ENCODE data around the gene VPS26B. TPM values are rescaled to one million over a fixed set of nuclear protein-coding genes. Genes with fewer than 3 reads are reported as not detected.

VPS26B gene
- total and polyA plus RNA-seq, 2 experiments from 2014 or later = 10.1 to 29.1 TPM

DNA sequence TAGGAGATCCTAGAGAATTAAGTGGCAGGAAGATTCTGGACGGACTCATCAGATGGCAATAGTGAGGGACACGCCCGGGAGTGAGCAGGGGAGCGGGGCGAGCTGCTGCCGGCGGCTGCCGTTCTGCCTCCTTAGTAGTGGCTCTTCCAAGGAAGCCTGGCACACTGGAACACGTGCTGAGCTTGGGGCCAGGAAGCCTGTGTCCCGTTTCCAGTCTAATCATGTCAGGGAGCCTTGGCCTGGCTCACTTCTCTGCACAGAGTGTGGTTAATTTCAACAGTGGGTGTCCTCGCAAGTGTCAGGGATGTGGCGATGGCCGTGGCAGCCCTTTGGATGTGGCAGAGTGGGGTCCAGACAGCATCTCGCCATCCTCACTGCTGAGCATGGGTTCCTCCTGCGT, 68.2 kb downstream of the VPS26B start:
- no peak overlapping the region for H3K4me3 Mint-ChIP-seq
- ATAC-seq = no peak
- no peaks in the 10 kb centered on the region for H3K27me3 ChIP-seq (ENCODE audit: insufficient read depth)
- 0 out of 2 replicates have a peak, but pooled peaks cover 4% of the 10 kb centered on the region for H3K4me1 ChIP-seq (ENCODE audit: insufficient read depth)
- no peak overlapping the region for H3K4me3 ChIP-seq
- no peak for DNase-seq (ENCODE audit: low spot score)
- H4K20me1 ChIP-seq (replicated peaks; ENCODE audit: insufficient read depth) = no peaks in the 10 kb centered on the region
- peaks cover 9% of the 10 kb centered on the region for H3K27me3 Mint-ChIP-seq (ENCODE audit: insufficient read depth, low read depth, poor library complexity)
- no peak overlapping the region for H3K27ac ChIP-seq (ENCODE audit: low read depth)
- peaks cover 68% of the 10 kb centered on the region for H3K36me3 Mint-ChIP-seq (ENCODE audit: low read depth)
- peaks cover 18% of the 10 kb centered on the region for H3K36me3 ChIP-seq (ENCODE audit: insufficient read depth)
- no peak overlapping the region; the same call in 1 of the 2 replicates for H3K27ac Mint-ChIP-seq
- H3K9me2 ChIP-seq (ENCODE audit: insufficient read depth) = no peaks in the 10 kb centered on the region
- no peak for TF ChIP-seq ZNF114 (CRISPR knock-in tag; IDR thresholded peaks at IDR 0.05)
- TF ChIP-seq EZH2 (IDR thresholded peaks at IDR 0.05; ENCODE audit: low read depth, unreplicated experiment) = no peak
- no peak for TF ChIP-seq JUNB (IDR thresholded peaks at IDR 0.05; ENCODE audit: unreplicated experiment)
- TF ChIP-seq, protein P1, sequence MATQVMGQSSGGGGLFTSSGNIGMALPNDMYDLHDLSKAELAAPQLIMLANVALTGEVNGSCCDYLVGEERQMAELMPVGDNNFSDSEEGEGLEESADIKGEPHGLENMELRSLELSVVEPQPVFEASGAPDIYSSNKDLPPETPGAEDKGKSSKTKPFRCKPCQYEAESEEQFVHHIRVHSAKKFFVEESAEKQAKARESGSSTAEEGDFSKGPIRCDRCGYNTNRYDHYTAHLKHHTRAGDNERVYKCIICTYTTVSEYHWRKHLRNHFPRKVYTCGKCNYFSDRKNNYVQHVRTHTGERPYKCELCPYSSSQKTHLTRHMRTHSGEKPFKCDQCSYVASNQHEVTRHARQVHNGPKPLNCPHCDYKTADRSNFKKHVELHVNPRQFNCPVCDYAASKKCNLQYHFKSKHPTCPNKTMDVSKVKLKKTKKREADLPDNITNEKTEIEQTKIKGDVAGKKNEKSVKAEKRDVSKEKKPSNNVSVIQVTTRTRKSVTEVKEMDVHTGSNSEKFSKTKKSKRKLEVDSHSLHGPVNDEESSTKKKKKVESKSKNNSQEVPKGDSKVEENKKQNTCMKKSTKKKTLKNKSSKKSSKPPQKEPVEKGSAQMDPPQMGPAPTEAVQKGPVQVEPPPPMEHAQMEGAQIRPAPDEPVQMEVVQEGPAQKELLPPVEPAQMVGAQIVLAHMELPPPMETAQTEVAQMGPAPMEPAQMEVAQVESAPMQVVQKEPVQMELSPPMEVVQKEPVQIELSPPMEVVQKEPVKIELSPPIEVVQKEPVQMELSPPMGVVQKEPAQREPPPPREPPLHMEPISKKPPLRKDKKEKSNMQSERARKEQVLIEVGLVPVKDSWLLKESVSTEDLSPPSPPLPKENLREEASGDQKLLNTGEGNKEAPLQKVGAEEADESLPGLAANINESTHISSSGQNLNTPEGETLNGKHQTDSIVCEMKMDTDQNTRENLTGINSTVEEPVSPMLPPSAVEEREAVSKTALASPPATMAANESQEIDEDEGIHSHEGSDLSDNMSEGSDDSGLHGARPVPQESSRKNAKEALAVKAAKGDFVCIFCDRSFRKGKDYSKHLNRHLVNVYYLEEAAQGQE (IDR thresholded peaks at IDR 0.05; ENCODE audit: unreplicated experiment) = no peak
- TF ChIP-seq NANOG (IDR thresholded peaks at IDR 0.05; ENCODE audit: borderline replicate concordance) = no peak
- TF ChIP-seq POLR2AphosphoS5 (IDR thresholded peaks at IDR 0.05; ENCODE audit: low read depth) = no peak
- TF ChIP-seq, protein P2, sequence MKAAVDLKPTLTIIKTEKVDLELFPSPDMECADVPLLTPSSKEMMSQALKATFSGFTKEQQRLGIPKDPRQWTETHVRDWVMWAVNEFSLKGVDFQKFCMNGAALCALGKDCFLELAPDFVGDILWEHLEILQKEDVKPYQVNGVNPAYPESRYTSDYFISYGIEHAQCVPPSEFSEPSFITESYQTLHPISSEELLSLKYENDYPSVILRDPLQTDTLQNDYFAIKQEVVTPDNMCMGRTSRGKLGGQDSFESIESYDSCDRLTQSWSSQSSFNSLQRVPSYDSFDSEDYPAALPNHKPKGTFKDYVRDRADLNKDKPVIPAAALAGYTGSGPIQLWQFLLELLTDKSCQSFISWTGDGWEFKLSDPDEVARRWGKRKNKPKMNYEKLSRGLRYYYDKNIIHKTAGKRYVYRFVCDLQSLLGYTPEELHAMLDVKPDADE (IDR thresholded peaks at IDR 0.05) = no peak
- no peaks in the 10 kb centered on the region for H3K79me2 ChIP-seq (replicated peaks; ENCODE audit: insufficient read depth)
- no peaks in the 10 kb centered on the region for H3F3A ChIP-seq (replicated peaks; ENCODE audit: low read depth)
- no peak overlapping the region for H2AFZ ChIP-seq
- H3K9me3 Mint-ChIP-seq = no peaks in the 10 kb centered on the region
- no peak overlapping the region for H3K4me2 ChIP-seq
- peaks cover 22% of the 10 kb centered on the region for H3K4me1 Mint-ChIP-seq

DNA sequence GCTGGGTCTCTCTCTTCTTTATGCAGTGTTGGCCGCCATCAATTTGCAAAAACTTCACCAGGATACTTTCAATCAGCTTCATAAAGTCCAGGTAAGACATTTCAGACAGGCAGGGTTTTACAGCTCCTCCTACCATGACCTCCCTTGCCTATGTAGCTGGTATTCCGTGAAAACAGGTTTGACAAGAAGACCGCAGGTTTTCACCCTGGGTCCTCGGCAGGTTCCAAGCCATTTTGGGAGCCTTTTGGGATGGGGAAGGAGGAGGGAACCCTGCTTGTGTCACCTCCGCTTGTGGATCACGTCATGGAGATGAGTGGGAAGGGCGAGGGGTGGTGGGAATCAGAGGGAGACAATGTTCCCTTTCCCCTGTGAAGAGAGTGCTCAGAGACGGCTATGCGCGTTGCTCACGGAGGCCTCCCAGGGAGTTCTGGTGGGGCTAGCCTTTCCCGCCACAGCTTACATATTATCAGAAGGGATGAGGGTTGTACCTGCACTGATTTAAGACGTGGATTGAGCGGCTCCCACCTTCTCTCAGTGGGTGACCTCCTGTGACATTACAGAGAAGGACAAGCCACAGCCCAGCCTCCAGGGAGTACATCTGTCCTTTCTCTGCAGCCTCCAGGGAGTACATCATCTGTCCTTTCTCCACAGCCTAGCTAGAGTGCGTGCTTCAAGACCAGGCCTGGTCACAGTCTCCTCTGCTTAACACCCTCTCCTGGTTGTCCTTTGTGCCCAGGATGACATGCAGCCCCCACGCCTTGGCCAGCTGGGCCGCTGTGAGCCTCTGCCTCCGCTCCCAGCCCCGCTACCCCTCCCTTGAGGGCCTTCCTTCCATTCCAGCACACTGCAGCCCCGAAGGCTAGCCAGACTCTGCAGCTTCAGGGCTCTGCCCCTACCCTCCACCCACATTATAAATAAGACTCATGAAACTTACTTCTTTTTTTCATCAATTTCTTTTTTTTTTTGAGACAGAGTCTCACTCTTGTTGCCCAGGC, 68.9 kb downstream of the VPS26B start:
- no peak overlapping the region for H3K4me3 Mint-ChIP-seq
- H3K9me2 ChIP-seq (ENCODE audit: insufficient read depth) = no peaks in the 10 kb centered on the region
- no peaks in the 10 kb centered on the region for H3K9me3 Mint-ChIP-seq
- ATAC-seq (no peak), DNase-seq (ENCODE audit: low spot score) (no peak)
- H3K4me2 ChIP-seq = no peak overlapping the region
- no peaks in the 10 kb centered on the region for H3K27me3 ChIP-seq (ENCODE audit: insufficient read depth)
- H2AFZ ChIP-seq = no peak overlapping the region
- H3K4me3 ChIP-seq = no peak overlapping the region
- H3F3A ChIP-seq (replicated peaks; ENCODE audit: low read depth) = no peaks in the 10 kb centered on the region
- TF ChIP-seq EZH2 (IDR thresholded peaks at IDR 0.05; ENCODE audit: low read depth, unreplicated experiment) = no peak
- TF ChIP-seq EZH2phosphoT487 (IDR thresholded peaks at IDR 0.05; ENCODE audit: unreplicated experiment) = no peak
- no peak for TF ChIP-seq STAT1 (IDR thresholded peaks at IDR 0.05; ENCODE audit: unreplicated experiment)
- TF ChIP-seq, protein P3, sequence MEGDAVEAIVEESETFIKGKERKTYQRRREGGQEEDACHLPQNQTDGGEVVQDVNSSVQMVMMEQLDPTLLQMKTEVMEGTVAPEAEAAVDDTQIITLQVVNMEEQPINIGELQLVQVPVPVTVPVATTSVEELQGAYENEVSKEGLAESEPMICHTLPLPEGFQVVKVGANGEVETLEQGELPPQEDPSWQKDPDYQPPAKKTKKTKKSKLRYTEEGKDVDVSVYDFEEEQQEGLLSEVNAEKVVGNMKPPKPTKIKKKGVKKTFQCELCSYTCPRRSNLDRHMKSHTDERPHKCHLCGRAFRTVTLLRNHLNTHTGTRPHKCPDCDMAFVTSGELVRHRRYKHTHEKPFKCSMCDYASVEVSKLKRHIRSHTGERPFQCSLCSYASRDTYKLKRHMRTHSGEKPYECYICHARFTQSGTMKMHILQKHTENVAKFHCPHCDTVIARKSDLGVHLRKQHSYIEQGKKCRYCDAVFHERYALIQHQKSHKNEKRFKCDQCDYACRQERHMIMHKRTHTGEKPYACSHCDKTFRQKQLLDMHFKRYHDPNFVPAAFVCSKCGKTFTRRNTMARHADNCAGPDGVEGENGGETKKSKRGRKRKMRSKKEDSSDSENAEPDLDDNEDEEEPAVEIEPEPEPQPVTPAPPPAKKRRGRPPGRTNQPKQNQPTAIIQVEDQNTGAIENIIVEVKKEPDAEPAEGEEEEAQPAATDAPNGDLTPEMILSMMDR (conservative IDR thresholded peaks at IDR 0.05; ENCODE audit: low read depth in 2 of 2) = no peak
- TF ChIP-seq, protein P1 (IDR thresholded peaks at IDR 0.05; ENCODE audit: unreplicated experiment) = no peak
- no peak for TF ChIP-seq NANOG (IDR thresholded peaks at IDR 0.05; ENCODE audit: borderline replicate concordance)
- TF ChIP-seq JUNB (IDR thresholded peaks at IDR 0.05; ENCODE audit: unreplicated experiment) = no peak
- TF ChIP-seq, protein P2 (IDR thresholded peaks at IDR 0.05) = no peak
- no peak for TF ChIP-seq ZNF114 (CRISPR knock-in tag; IDR thresholded peaks at IDR 0.05)
- peaks cover 68% of the 10 kb centered on the region for H3K36me3 Mint-ChIP-seq (ENCODE audit: low read depth)
- peaks cover 9% of the 10 kb centered on the region for H3K27me3 Mint-ChIP-seq (ENCODE audit: insufficient read depth, low read depth, poor library complexity)
- H3K36me3 ChIP-seq (ENCODE audit: insufficient read depth) = peaks cover 18% of the 10 kb centered on the region
- H3K79me2 ChIP-seq (replicated peaks; ENCODE audit: insufficient read depth) = no peaks in the 10 kb centered on the region
- H3K4me1 Mint-ChIP-seq = peaks cover 16% of the 10 kb centered on the region
- H3K27ac ChIP-seq (ENCODE audit: low read depth) = no peak overlapping the region
- H4K20me1 ChIP-seq (replicated peaks; ENCODE audit: insufficient read depth) = no peaks in the 10 kb centered on the region
- H3K27ac Mint-ChIP-seq = no peak overlapping the region; the same call in 1 of the 2 replicates
- H3K4me1 ChIP-seq (ENCODE audit: insufficient read depth) = no peaks in the 10 kb centered on the region
